Measurements from ENCODE around the gene COL9A3. TPM values are rescaled to one million over a fixed set of nuclear protein-coding genes. Genes with fewer than 3 reads are reported as not detected.
"Not testable (repeated sequence)": the region's sequence is repeated elsewhere in the genome, so short reads cannot be mapped to it uniquely, and the experiment has no call there.

COL9A3 gene
- total RNA-seq, 1 donor from 2014 or later: 1.8 TPM

DNA sequence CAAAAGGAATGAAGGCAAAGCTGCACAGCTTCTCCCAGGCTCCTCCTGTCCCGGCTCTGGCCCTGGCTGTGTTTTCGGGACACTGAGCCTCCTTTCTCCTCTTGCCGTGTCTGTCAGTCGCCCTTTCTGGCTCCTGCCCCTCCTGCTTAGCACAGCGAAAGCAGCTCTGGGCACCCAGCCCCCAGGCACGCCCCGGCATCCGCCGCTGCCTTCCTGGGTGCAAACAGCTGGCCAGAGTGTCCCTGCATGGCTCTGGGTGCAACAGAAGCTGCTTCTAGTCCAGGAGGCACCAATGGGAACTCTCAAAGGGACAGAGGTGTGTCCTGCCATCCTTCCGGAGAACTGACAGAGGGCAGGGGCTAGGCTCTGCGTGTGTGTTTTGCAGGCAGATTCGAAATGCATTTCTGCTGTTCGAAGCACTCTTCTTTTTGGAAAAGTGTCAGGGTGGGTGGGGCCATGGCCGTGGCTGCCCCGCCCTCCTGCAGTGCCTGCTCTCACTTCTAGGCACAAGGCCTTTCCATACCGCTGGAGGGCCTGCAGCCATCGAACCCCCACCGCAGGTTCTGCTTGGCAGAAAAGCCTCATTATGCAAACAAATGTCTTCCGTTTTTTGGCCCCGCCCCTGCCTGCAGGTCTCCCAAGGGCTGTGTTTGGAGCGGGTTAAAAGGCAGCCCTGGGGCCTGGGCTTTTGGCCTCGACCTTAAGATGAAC is 15.5 kb downstream of the COL9A3 start:
- DNase-seq (ENCODE audit: extremely low read depth, low read depth, low spot score): no peak

DNA sequence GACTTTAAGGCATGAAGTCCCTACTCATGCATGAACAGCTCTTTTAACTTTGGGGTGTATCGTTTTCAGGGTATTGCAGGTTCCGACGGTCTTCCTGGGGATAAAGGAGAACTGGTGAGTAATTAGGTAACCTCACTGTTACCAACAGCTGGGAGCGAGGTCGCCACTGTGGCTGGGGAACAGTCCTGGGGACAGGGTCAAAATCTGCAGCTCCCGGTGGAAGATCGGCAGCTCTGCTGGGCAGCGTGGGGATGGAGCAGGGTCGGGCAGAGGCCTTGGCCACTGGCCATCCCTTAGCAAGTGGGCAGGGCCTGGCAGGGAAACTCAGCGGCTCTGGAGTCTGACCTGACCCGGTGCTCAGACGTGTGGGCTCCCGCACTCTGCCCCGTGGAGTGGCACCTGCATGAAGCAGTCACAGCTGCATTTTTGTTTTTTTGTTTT is 16.1 kb downstream of the COL9A3 start:
- DNase-seq (ENCODE audit: extremely low read depth, low read depth, low spot score): no peak

DNA sequence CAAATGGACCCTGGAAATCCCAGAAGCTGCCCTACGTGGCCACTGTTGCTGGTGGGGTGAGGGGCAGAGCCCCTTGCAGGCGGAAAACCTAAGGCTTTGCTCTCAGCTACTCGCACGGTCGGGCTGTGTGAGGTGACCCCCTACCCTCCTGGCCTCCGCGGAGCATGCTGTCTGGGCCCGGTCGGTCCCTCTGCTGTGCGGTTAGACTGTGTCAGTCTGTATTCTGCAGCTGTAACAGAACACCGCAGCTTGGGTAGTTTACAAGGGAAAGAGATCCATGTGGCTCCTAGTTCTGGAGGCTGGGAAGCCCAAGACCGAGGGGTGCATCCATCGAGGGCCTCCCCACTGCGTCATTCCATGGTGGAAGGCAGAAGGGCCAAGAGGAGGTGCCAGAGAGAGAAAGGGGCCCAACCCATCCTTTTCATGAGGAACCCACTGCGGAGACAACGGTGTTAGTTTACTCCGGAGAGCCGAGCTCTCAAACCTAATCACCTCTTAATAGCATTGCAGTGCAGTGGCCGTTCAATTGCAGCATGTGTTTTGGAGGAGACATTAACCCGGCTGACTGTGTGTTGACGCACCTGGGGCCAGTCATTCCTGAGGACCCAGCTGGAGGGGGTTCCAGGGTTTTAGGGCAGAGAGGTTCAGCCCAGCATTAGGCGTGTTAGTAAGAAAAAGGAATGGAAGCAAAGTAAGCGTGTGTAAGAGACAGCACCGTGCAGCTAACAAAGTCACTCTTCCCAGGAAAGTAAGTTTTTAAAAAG is 18.3 kb downstream of the COL9A3 start:
- DNase-seq (ENCODE audit: extremely low read depth, low read depth, low spot score): no peak

DNA sequence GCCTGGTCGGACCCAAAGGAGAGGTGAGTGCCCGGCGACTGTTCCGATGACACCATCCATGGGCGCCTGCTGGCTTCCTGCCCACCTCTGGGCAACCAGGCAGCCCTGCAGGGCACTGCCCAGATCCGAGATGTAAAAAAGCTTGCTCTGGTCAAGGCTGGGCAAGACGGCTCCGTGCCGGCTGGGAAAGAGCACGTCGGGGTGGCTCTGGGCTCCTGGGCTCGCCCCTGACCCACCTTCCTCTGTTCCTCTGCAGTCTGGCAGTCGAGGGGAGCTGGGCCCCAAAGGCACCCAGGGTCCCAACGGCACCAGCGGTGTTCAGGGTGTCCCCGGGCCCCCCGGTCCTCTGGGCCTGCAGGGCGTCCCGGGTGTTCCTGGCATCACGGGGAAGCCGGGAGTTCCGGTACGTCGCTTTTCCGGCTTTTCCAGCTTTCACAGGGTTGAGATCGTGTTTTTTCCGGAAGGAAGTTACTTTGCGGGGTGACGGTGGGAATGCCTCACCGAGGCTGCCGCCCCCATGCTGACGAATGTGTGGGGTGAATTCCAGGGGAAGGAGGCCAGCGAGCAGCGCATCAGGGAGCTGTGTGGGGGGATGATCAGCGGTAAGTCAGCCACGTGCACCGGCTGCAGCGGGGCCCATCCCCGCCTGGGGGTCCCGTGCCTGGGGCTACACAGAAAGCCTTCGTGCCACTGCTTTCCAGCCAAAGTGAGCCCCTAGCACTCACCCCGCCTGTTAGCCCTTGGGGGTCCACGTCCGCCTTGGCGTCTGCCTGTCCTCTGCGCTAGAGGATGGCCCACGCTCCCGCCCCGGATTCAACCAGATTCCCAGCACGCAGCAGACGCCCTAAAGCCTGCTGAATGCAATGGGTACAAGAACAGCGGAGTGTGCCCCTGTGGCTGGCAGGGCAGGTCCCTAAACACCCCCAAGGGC is 19.3 kb downstream of the COL9A3 start:
- no peak for DNase-seq (ENCODE audit: extremely low read depth, low read depth, low spot score)

DNA sequence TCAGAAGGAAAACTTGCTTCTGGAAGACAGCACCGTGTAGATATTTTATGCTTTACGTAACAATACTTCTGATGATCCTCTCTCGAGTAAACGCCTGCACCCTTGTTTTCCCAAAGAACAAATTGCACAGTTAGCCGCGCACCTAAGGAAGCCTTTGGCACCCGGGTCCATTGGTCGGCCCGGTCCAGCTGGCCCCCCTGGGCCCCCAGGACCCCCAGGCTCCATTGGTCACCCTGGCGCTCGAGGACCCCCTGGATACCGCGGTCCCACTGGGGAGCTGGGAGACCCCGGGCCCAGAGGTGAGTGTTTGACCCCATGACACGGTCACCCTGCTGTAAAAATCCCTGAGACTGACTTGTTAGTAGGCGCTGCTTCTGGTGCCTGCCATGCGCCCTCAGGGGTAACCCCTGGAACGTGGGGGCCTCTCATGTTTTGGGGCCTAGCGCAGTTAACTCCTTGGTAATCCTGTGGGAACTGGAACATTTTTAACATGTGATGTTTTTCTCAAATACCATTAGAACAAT is 20.2 kb downstream of the COL9A3 start:
- no peak for DNase-seq (ENCODE audit: extremely low read depth, low read depth, low spot score)

DNA sequence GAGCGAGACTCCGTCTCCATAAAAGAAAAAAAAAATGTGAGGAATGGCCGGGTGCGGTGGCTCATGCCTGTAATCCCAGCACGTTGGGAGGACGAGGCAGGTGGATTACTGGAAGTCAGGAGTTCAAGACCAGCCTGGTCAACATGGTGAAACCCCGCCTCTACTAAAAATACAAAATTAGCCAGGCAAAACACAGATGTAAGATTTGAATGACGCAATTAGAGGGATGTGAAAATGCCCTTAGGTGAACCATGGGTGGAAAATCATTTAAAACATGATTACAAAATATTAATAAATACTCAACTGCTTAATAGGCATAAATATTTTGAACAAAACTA is 20.9 kb downstream of the COL9A3 start:
- no peak for DNase-seq (ENCODE audit: extremely low read depth, low read depth, low spot score)

DNA sequence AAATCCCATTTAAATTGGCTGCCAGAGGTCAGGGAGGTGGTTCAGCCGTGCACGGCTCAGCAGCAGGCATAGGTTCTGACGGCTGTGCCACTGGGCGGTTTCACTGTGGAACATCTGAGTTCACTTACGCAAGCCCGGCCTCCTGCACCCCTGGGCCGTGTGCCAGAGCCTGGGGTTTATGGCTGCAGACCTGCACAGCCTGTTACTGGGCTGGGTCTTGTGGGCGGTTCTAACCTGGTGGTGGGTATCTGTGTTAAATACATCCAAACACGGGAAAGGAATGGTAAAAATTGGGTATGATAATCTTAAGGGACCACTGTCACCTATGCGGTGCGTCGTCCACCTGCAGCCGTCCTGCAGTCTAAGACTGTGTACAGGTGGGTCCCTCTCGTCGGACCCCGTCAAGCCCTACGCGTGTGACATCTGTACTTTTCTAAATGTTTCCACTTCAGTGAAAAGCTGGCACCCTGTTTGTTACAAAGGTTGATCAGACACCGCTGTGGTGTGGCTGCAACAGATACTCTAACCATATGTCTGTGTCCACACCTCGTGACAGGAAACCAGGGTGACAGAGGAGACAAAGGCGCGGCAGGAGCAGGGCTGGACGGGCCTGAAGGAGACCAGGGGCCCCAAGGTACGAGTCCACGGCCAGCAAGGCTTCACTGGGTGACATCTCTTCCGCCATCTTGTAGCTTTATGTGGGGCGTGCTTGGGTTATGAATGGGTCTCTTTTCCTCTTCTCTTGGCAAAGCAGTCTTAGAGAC is 21.5 kb downstream of the COL9A3 start:
- no peak for DNase-seq (ENCODE audit: extremely low read depth, low read depth, low spot score)

- no peak for DNase-seq (ENCODE audit: extremely low read depth, low read depth, low spot score)
Observed at GRCh38 chr20:62839261-62839660, 22.4 kb downstream of the COL9A3 start.

DNA sequence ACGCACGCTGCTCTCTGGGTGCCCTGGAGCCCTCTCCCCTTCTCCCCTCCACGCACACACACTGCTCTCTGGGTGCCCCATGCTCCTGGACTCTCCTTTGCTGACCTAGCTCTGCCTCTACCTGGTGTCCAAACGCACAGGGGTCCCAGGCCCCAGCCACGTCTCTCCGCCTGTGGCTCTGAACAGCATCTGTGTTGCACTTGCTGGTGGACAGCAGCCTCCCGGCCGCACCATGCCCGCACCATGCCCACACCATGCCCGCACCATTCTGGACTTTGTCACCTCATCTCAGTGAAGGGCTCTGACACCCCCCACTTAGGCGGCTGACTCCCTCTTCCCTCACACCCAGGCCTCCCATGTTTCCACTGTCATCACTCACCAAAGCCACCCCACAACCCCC is 23.0 kb downstream of the COL9A3 start:
- no peak for DNase-seq (ENCODE audit: extremely low read depth, low read depth, low spot score)

DNA sequence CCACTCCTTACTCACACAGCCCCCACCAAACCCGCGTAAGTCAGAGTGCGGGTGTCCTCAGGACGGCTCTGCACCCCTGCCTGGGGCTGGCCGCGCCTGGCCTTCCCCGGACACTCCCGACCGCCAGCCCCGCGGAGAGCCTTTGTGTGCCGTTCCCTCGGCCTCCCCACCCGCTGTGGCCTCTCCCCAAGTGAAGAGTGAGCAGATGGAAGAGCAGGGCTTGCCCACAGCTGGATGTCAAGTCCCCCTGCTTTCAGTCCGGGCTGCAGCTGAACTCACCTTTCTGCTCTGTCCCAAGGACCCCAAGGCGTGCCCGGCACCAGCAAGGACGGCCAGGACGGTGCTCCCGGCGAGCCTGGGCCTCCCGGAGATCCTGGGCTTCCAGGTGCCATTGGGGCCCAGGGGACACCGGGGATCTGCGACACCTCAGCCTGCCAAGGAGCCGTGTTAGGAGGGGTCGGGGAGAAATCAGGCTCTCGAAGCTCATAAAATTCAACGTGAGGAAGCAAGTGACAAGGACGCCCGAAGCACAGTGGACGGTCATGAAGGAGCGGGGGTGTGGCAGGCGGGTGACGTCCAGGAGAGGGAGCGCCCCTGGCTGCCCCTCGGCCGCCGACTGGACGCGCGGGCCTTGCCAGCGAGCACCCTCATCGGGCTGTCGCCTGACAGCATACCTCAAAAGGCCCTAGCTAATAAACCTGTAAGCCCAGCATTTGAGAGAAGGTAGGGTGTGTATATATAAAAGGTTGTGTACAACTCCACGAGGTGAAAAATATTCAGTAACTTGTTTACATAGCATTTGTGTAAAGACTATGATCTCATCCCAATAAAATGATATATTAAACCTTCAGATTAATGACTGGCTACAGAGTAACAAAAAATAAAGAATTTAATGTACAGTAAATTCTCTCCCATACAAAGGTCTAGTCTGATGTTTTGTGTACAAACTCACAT is 23.7 kb downstream of the COL9A3 start:
- no peak for DNase-seq (ENCODE audit: extremely low read depth, low read depth, low spot score)

- no peak for DNase-seq (ENCODE audit: extremely low read depth, low read depth, low spot score)
Observed at GRCh38 chr20:62841705-62842212, 24.9 kb downstream of the COL9A3 start.

DNA sequence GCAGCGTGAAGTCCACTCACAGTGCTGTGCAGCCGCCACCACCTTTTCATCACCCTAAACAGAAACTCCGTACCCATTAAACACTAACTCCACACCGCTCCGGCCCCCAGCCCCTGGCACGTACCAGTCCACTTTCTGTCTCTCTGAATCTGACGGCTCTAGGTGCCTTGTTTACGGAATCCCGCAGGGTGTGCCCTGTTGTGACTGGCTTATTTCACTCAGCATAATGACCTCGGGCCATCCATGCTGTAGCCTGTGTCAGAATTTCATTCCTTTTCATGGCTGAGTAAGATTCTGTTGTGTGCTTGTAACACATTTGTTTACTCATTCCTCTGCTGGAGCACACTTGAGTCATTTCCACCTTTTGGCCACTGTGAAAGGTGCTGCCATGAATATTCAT is 26.8 kb downstream of the COL9A3 start:
- no peak for DNase-seq (ENCODE audit: extremely low read depth, low read depth, low spot score)

GRCh38 chr20:62844182-62844581 is 27.3 kb downstream of the COL9A3 start:
- DNase-seq (ENCODE audit: extremely low read depth, low read depth, low spot score): no peak

DNA sequence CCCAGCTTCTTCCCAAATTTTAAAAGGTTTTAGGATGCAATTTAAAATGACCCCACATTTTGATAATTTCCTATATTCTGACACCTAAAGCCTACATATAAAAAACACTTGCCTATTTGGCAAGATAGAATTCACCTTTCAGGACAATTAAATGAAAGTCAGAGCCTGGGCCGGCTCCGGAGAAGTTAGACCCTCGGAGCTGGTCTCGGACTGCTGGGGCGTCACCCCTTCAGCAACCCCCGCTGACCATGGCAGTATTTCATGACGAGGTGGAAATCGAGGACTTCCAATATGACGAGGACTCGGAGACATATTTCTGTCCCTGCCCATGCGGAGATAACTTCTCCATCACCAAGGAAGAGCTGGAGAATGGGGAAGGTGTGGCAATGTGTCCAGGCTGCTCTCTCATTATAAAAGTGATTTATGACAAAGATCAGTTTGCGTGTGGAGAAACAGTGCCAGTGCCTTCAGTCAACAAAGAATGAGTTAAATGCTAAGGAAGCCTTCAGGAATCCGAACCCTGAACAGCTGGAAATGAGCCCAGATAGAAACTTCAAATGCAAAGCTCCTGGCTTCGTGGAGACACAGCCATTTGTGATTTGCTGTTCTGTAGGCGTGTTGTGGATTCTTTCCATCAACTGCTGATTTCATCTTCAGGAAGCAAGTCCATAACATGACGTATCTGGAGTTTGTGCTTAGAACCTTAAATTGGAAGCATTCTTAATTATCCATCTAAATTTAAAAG is 28.7 kb downstream of the COL9A3 start:
- DNase-seq (ENCODE audit: extremely low read depth, low read depth, low spot score): no peak

DNA sequence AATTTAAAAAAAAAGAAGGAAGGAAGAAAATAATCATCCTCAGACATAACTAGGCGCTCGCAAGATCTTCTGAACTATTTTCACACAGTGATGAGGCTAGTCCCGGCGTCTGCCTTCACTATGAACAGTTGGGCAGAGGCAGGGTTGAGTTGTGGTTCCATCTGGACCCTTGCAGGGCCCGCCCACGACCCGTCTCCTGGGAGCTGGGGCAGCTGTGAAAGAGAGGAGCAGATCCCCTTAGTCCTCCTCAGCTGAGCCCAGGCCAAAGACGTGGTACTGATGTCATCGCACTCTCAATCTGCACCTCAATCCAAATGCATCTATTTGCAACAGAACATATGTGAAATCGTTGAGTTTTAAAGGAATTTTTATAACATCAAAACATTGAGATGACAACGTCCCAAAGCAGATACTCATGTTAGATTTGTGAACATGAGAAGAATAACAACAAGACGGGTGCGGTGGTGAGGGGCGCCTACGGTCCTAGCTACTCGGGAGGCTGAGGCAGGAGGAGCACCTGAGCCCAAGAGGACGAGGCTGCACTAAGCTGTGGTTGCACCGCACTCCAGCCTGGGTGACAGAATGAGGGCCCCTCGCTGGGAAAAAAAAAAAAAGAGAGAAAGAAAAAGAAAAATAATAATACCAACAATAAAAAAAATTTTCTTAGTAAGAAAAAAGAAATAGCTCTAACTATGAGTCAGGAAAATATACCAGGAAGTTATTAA is 29.5 kb downstream of the COL9A3 start:
- DNase-seq (ENCODE audit: extremely low read depth, low read depth, low spot score): no peak

DNA sequence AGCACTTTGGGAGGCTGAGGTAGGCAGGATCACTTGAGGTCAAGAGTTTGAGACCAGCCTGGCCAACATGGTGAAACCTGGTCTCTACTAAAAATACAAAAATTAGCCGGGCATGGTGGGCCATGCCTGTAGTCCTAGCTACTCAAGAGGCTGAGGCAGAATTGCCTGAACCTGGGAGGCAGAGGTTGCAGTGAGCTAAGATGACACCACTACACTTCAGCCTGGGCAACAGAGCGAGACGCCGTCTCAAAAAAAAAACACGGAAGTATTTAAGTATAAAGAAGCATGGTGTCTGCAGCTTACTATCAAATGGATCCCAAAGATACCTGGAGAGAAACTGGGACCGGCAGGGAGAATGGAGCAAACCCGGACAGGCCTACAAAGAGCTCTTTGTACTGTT is 32.1 kb downstream of the COL9A3 start:
- DNase-seq (ENCODE audit: extremely low read depth, low read depth, low spot score): not testable (repeated sequence)

GRCh38 chr20:62849431-62849830 is 32.6 kb downstream of the COL9A3 start:
- DNase-seq (ENCODE audit: extremely low read depth, low read depth, low spot score): no peak
